OCI-LY7 (cell line): Measurements from ENCODE around the gene FRMD7. TPM values are rescaled to one million over a fixed set of nuclear protein-coding genes. Genes with fewer than 3 reads are reported as not detected.

ENCODE experiments used
- Bru-seq: library from RNA; stranded (reverse); fragments of 400-500 nt; gene quantifications from one replicate; lab custom pipeline; 2021; lab: Mats Ljungman, UMichigan
- BruChase-seq, 2 experiments: library from RNA; stranded (reverse); fragments of 400-500 nt; gene quantifications; one replicate each; lab custom pipeline; 2021; lab: Mats Ljungman, UMichigan
- BruUV-seq: library from RNA; stranded (reverse); fragments of 400-500 nt; replicated peaks from 2 replicates; lab custom pipeline; 2021; lab: Mats Ljungman, UMichigan
- CTCF ChIA-PET: fragments of 300-600 bp; sonication (Branson Sonifier 250); formaldehyde crosslinking; loops from one replicate; lab custom pipeline; 2022; ENCODE audit warnings: antibody characterized with exemption; ENCODE audit not compliant: unreplicated experiment; lab: Charles Lee
- POLR2A ChIA-PET: fragments of 300-600 bp; sonication (Branson Sonifier 250); formaldehyde crosslinking; loops from one replicate; lab custom pipeline; 2022; ENCODE audit warnings: antibody characterized with exemption; lab: Charles Lee
- DNase-seq: peaks from one replicate; pipeline ENCODE4 v3.0.0-alpha.2; 2015; ENCODE audit warnings: low spot score
- H2AFZ ChIP-seq: fragments of 200-600 bp; sonication (generic), shearing (Covaris generic); 2 replicates; pipeline ENCODE4 v1.6.1; 2014; ENCODE audit warnings: mild to moderate bottlenecking, antibody characterized with exemption, low read length, moderate library complexity
- H3K27ac ChIP-seq: fragments of 200-600 bp; sonication (generic); 2 replicates; pipeline ENCODE4 v1.5.1; 2014; ENCODE audit warnings: mixed run types, low read depth, mild to moderate bottlenecking, moderate library complexity, low read length, inconsistent platforms; ENCODE audit not compliant: poor library complexity, severe bottlenecking
- H3K36me3 ChIP-seq: fragments of 200-600 bp; sonication (generic); 2 replicates; pipeline ENCODE4 v1.6.1; 2014; ENCODE audit warnings: mild to moderate bottlenecking, antibody characterized with exemption, low read length, moderate library complexity, mixed read lengths; ENCODE audit not compliant: insufficient read depth
- H3K4me1 ChIP-seq: fragments of 200-600 bp; sonication (generic); 2 replicates; pipeline ENCODE4 v1.5.1; 2014; ENCODE audit warnings: mild to moderate bottlenecking, low read length; ENCODE audit not compliant: insufficient read depth, poor library complexity, severe bottlenecking
- H3K4me2 ChIP-seq: fragments of 200-600 bp; sonication (generic); 2 replicates; pipeline ENCODE4 v1.6.1; 2014; ENCODE audit warnings: mild to moderate bottlenecking, low read length
- H3K4me3 ChIP-seq: fragments of 200-600 bp; sonication (generic); 2 replicates; pipeline ENCODE4 v1.5.1; 2014; ENCODE audit warnings: mild to moderate bottlenecking, low read depth, low read length; ENCODE audit not compliant: poor library complexity, severe bottlenecking
- H3K79me2 ChIP-seq: fragments of 200-600 bp; sonication (generic); 2 replicates; pipeline ENCODE4 v1.6.1; 2016; ENCODE audit warnings: low read depth, mild to moderate bottlenecking, low read length, moderate library complexity, mixed read lengths; ENCODE audit not compliant: insufficient read depth
- H3K9me2 ChIP-seq: fragments of 200-600 bp; sonication (generic); 2 replicates; pipeline ENCODE4 v1.6.1; 2016; ENCODE audit warnings: mild to moderate bottlenecking, low read length, mixed read lengths; ENCODE audit not compliant: insufficient read depth
- H3K9me3 ChIP-seq: fragments of 200-600 bp; sonication (generic); 2 replicates; pipeline ENCODE4 v1.6.1; 2014; ENCODE audit warnings: mild to moderate bottlenecking, mixed run types, low read length, mixed read lengths
- H4K20me1 ChIP-seq: fragments of 200-600 bp; sonication (generic); 2 replicates; pipeline ENCODE4 v1.6.1; 2014; ENCODE audit warnings: mild to moderate bottlenecking, antibody characterized with exemption, low read length, moderate library complexity, mixed read lengths; ENCODE audit not compliant: insufficient read depth
- EZH2phosphoT487 ChIP-seq: fragments of 200-600 bp; sonication (generic); IDR thresholded peaks from 2 replicates; pipeline ENCODE4 v1.6.1; 2018; ENCODE audit warnings: low read depth, borderline replicate concordance, mild to moderate bottlenecking, mixed run types, antibody characterized with exemption, low read length, moderate library complexity, mixed read lengths
- intact Hi-C: fragments of 100-400 bp; cut with micrococcal nuclease; formaldehyde crosslinking; loops from one replicate; pipeline ENCODE4 v1.10.0; 2022; ENCODE audit not compliant: unreplicated experiment
- long read RNA-seq: library from polyadenylated mRNA; stranded (forward); transcript quantifications from one replicate; pipeline ENCODE4 v2.0.0, GENCODE V29; 2022
- total RNA-seq, 2 experiments: library from RNA; depleted of rRNA in 1 of 2; stranded (reverse); fragments of >200 nt in 1 of 2; shearing (Covaris generic) in 1 of 2; gene quantifications; 2 replicates each; pipeline ENCODE4 v1.2.3, GENCODE V29; 2014 to 2022
- TF ChIP-seq, protein P1 (sequence below): fragments of 200-600 bp; sonication (generic); conservative IDR thresholded peaks from 2 replicates; pipeline ENCODE4 v1.5.1; 2014; ENCODE audit warnings: mild to moderate bottlenecking, antibody characterized with exemption, low read length, moderate library complexity, mixed read lengths

FRMD7 gene, protein sequence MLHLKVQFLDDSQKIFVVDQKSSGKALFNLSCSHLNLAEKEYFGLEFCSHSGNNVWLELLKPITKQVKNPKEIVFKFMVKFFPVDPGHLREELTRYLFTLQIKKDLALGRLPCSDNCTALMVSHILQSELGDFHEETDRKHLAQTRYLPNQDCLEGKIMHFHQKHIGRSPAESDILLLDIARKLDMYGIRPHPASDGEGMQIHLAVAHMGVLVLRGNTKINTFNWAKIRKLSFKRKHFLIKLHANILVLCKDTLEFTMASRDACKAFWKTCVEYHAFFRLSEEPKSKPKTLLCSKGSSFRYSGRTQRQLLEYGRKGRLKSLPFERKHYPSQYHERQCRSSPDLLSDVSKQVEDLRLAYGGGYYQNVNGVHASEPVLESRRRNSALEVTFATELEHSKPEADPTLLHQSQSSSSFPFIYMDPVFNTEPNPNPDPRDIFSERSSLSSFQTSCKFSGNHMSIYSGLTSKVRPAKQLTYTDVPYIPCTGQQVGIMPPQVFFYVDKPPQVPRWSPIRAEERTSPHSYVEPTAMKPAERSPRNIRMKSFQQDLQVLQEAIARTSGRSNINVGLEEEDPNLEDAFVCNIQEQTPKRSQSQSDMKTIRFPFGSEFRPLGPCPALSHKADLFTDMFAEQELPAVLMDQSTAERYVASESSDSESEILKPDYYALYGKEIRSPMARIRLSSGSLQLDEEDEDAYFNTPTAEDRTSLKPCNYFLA
- total RNA-seq (2014; rRNA removed; shearing (Covaris generic)) (not detected in 2 replicates), total RNA-seq (2022) (not detected in 2 replicates), Bru-seq, nascent RNA (percentile 3 among the genes with signal in this experiment), BruChase-seq, experiment 1, labeled RNA remaining after a 6-hour chase (not detected), BruChase-seq, experiment 2, labeled RNA remaining after a 2-hour chase (percentile 3 among the genes with signal in this experiment)
- long read RNA-seq = 0 reads

DNA sequence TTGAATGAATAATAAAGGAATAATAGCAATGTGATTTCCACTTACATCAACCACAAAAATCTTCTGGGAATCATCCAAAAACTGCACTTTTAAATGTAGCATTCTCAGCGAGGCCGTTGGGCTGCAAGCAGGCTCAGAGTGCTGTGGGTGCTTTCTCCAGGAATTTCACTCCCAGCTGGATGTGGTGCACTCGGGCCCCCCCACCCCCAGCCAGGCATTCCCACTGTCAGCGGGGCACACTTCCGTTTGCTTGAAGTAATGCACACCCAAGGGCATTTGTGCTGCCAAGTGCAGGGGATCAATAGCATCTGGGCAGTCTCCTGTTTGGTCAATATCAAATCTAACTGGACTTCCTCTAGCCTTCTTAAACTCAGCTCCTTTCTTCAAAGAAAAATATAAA is at the start of gene FRMD7:
FRMD7 (minus strand) TSS at position 278 of the 400 bp plus-strand sequence; CDS start at position 102, 176 bp downstream.
- H3K79me2 ChIP-seq = no peaks in the 10 kb centered on the region
- no TSS peak for BruUV-seq
- H3K4me3 ChIP-seq = no peak within 1 kb of the TSS
- DNase-seq = no peak
- H3K36me3 ChIP-seq = no peaks in the 10 kb centered on the region
- H3K4me2 ChIP-seq = no peak within 1 kb of the TSS
- no peak within 1 kb of the TSS for H3K27ac ChIP-seq
- TF ChIP-seq EZH2phosphoT487 = no peak
- TF ChIP-seq, protein P1, sequence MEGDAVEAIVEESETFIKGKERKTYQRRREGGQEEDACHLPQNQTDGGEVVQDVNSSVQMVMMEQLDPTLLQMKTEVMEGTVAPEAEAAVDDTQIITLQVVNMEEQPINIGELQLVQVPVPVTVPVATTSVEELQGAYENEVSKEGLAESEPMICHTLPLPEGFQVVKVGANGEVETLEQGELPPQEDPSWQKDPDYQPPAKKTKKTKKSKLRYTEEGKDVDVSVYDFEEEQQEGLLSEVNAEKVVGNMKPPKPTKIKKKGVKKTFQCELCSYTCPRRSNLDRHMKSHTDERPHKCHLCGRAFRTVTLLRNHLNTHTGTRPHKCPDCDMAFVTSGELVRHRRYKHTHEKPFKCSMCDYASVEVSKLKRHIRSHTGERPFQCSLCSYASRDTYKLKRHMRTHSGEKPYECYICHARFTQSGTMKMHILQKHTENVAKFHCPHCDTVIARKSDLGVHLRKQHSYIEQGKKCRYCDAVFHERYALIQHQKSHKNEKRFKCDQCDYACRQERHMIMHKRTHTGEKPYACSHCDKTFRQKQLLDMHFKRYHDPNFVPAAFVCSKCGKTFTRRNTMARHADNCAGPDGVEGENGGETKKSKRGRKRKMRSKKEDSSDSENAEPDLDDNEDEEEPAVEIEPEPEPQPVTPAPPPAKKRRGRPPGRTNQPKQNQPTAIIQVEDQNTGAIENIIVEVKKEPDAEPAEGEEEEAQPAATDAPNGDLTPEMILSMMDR = no peak
- no peak within 1 kb of the TSS for H2AFZ ChIP-seq
- no peaks in the 10 kb centered on the region for H3K9me2 ChIP-seq
- ChIA-PET POLR2A (no interaction called here), CTCF (no interaction called here)
- no peaks in the 10 kb centered on the region for H3K4me1 ChIP-seq
- no peaks in the 10 kb centered on the region for H3K9me3 ChIP-seq
- H4K20me1 ChIP-seq = no peaks in the 10 kb centered on the region
- intact Hi-C loops = no loop called here

DNA sequence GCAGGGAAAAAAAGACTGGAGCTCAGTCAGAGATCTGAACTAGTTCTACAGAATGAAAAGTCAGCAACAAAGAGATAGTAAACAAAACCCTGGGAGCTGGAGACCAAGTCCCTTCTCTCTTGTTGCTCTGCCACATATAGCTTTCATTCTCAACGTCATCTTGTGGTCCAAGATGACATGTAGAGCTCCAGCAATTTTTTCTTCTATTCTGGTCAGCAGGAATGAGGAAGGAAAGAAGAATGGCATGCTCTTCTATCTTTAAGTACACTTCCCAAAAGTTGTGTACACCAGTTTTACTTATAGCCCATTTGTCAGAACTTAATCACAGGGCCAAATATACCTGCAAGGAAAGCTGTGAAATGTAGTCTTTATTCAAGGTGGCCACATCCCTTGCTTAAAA is 45.8 kb upstream of the FRMD7 start:
- no TSS peak for BruUV-seq
- H2AFZ ChIP-seq = no peak overlapping the region
- CTCF ChIA-PET = no interaction called here
- H3K79me2 ChIP-seq = no peaks in the 10 kb centered on the region
- H3K36me3 ChIP-seq = no peaks in the 10 kb centered on the region
- TF ChIP-seq EZH2phosphoT487 = no peak
- TF ChIP-seq, protein P1 = no peak
- H3K4me2 ChIP-seq = no peak overlapping the region
- no peak for DNase-seq
- no peak overlapping the region for H3K4me3 ChIP-seq
- intact Hi-C loops = no loop called here
- no peaks in the 10 kb centered on the region for H4K20me1 ChIP-seq
- POLR2A ChIA-PET = no interaction called here
- no peaks in the 10 kb centered on the region for H3K9me2 ChIP-seq
- H3K27ac ChIP-seq = no peak overlapping the region
- no peaks in the 10 kb centered on the region for H3K9me3 ChIP-seq
- H3K4me1 ChIP-seq = no peaks in the 10 kb centered on the region
